ENCODE measurements around the gene GAB3. TPM values are rescaled to one million over a fixed set of nuclear protein-coding genes. Genes with fewer than 3 reads are reported as not detected.

The GAB3 gene
- total and polyA plus RNA-seq, 4 donors, result 0.66 to 10.4 (median 1.6) TPM

- peaks cover 0 to 2% (median 0%) of the 10 kb centered on the region in 4 donors for H3K36me3 ChIP-seq (ENCODE audit: control insufficient read depth in 4 of 4, insufficient read depth in 3 of 4, low read depth in 1 of 4, low read length in 3 of 4)
- H3K9me3 ChIP-seq (ENCODE audit: control insufficient read depth in 4 of 4, low read length in 3 of 4), result no peaks in the 10 kb centered on the region
- no peak overlapping the region for H3K9ac ChIP-seq (ENCODE audit: low read depth in 1 of 2, low read length in 2 of 2)
- WGBS, result 90% methylated on average over 1 of the region's 1 CpG
- H3K4me1 ChIP-seq (ENCODE audit: control insufficient read depth in 4 of 4, insufficient read depth in 4 of 4, low read length in 3 of 4), result no peaks in the 10 kb centered on the region
- H3K27me3 ChIP-seq (ENCODE audit: control insufficient read depth in 4 of 4, insufficient read depth in 4 of 4, low read length in 3 of 4), result peaks cover 0 to 4% (median 0%) of the 10 kb centered on the region in 4 donors
- DNase-seq (ENCODE audit: low spot score), result no peak
- TF ChIP-seq TAF1 (conservative IDR thresholded peaks at IDR 0.05) (no peak), SP1 (IDR thresholded peaks at IDR 0.05) (no peak), FOXA1 (IDR thresholded peaks at IDR 0.05) (no peak), EGR1 (IDR thresholded peaks at IDR 0.05; ENCODE audit: low read depth in 2 of 2) (no peak), CTCF (IDR thresholded peaks at IDR 0.05; ENCODE audit: low read depth, low read length, missing input control) (no peak), HNF4A (conservative IDR thresholded peaks at IDR 0.05) (no peak), REST (IDR thresholded peaks at IDR 0.05) (no peak), YY1 (IDR thresholded peaks at IDR 0.05) (no peak), MAX (IDR thresholded peaks at IDR 0.05) (no peak), RAD21 (IDR thresholded peaks at IDR 0.05) (no peak), ZBTB33 (IDR thresholded peaks at IDR 0.05) (no peak), ATF3 (IDR thresholded peaks at IDR 0.05) (no peak), JUND (IDR thresholded peaks at IDR 0.05) (no peak), NR2F2 (IDR thresholded peaks at IDR 0.05) (no peak), RXRA (IDR thresholded peaks at IDR 0.05) (no peak), GABPA (IDR thresholded peaks at IDR 0.05 in 1 of 2, conservative IDR thresholded peaks at IDR 0.05 in 1 of 2) (no peak)
- no peak overlapping the region for H3K27ac ChIP-seq (ENCODE audit: low read depth in 1 of 2, low read length in 2 of 2)
- H3K4me3 ChIP-seq (ENCODE audit: low read depth in 1 of 3, low read length in 3 of 3), result no peak overlapping the region
Measured at GRCh38 chrX:154696676-154697045, 54.2 kb downstream of the GAB3 start.
